Lower leg skin (tissue), 3 donors: ENCODE measurements around the gene C16orf96.

Experiments
- POLR2A ChIP-seq, 2 donors: fragments of 450-650 bp; IDR thresholded peaks; one replicate each; pipeline ENCODE4 v1.6.1; 2016 to 2017; ENCODE audit warnings: antibody characterized with exemption in 2 of 2, mild to moderate bottlenecking in 1 of 2, moderate library complexity in 1 of 2
- TF ChIP-seq, protein P1 (sequence below), 3 donors: fragments of 450-650 bp; IDR thresholded peaks; one replicate each; pipeline ENCODE4 v1.5.1; 2016; ENCODE audit warnings: antibody characterized with exemption in 3 of 3, mild to moderate bottlenecking in 3 of 3, moderate library complexity in 2 of 3

DNA sequence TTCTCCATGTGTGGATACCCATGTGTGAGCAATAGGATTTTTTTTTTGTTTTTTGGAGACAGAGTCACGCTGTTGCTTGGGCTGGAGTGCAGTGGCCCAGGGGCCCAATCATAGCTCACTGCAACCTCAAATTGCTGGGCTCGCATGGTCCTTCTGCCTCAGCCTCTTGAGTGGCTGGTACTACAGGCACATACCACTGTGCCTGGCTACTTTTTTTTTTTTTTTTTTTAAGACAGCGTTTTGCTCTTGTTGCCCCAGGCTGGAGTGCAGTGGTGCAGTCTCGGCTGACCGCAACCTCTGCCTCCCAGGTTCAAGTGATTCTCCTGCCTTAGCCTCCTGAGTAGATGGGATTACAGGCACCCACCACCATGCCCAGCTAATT, 85.2 kb downstream of the C16orf96 start:
- TF ChIP-seq, protein P1, sequence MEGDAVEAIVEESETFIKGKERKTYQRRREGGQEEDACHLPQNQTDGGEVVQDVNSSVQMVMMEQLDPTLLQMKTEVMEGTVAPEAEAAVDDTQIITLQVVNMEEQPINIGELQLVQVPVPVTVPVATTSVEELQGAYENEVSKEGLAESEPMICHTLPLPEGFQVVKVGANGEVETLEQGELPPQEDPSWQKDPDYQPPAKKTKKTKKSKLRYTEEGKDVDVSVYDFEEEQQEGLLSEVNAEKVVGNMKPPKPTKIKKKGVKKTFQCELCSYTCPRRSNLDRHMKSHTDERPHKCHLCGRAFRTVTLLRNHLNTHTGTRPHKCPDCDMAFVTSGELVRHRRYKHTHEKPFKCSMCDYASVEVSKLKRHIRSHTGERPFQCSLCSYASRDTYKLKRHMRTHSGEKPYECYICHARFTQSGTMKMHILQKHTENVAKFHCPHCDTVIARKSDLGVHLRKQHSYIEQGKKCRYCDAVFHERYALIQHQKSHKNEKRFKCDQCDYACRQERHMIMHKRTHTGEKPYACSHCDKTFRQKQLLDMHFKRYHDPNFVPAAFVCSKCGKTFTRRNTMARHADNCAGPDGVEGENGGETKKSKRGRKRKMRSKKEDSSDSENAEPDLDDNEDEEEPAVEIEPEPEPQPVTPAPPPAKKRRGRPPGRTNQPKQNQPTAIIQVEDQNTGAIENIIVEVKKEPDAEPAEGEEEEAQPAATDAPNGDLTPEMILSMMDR (IDR thresholded peaks at IDR 0.05) = no peak
- no peak for TF ChIP-seq POLR2A (IDR thresholded peaks at IDR 0.05)
